Liver (tissue), 9 donors: Measurements from ENCODE around the gene HLA-DRB1. TPM values are rescaled to one million over a fixed set of nuclear protein-coding genes. Genes with fewer than 3 reads are reported as not detected.
A peak's percentile ranks its signal among the peaks of the same experiment; 100 is the strongest.

Experiments used
- DNase-seq: peaks from one replicate; pipeline ENCODE4 v3.0.0-alpha.2; 2017; ENCODE audit warnings: low spot score
- H3K27ac ChIP-seq, 2 donors: one replicate each; pipeline ENCODE4 v1.7.0; 2013; ENCODE audit warnings: inconsistent platforms in 2 of 2, low read length in 2 of 2, control low read depth in 1 of 2, low read depth in 1 of 2, mild to moderate bottlenecking in 1 of 2
- H3K27me3 ChIP-seq, 4 donors: one replicate each; pipeline versions ENCODE4 v1.6.1 to v1.7.0; 2013; ENCODE audit warnings: low read length in 3 of 4, inconsistent platforms in 1 of 4, mild to moderate bottlenecking in 1 of 4, moderate library complexity in 1 of 4; ENCODE audit not compliant: control insufficient read depth in 4 of 4, insufficient read depth in 4 of 4
- H3K36me3 ChIP-seq, 4 donors: one replicate each; pipeline versions ENCODE4 v1.6.1 to v1.7.0; 2013; ENCODE audit warnings: low read length in 3 of 4, mild to moderate bottlenecking in 3 of 4, low read depth in 1 of 4, moderate library complexity in 1 of 4; ENCODE audit not compliant: control insufficient read depth in 4 of 4, insufficient read depth in 3 of 4
- H3K4me1 ChIP-seq, 4 donors: one replicate each; pipeline versions ENCODE4 v1.6.1 to v1.7.0; 2013; ENCODE audit warnings: low read length in 3 of 4, mild to moderate bottlenecking in 3 of 4, moderate library complexity in 1 of 4; ENCODE audit not compliant: control insufficient read depth in 4 of 4, insufficient read depth in 4 of 4
- H3K4me3 ChIP-seq, 3 donors: one replicate each; pipeline versions ENCODE4 v1.6.1 to v1.7.0; 2013; ENCODE audit warnings: low read length in 3 of 3, control low read depth in 1 of 3, low read depth in 1 of 3, mild to moderate bottlenecking in 1 of 3
- H3K9ac ChIP-seq, 2 donors: one replicate each; pipeline ENCODE4 v1.7.0; 2013; ENCODE audit warnings: low read length in 2 of 2, mild to moderate bottlenecking in 2 of 2, moderate library complexity in 2 of 2, control low read depth in 1 of 2, low read depth in 1 of 2
- H3K9me3 ChIP-seq, 4 donors: one replicate each; pipeline versions ENCODE4 v1.6.1 to v1.7.0; 2013; ENCODE audit warnings: low read length in 3 of 4; ENCODE audit not compliant: control insufficient read depth in 4 of 4
- EGR1 ChIP-seq, 2 donors: IDR thresholded peaks; 2 replicates each; pipeline ENCODE4 v1.6.1; 2016 to 2018; ENCODE audit warnings: antibody characterized with exemption in 2 of 2, low read depth in 2 of 2
- FOXA1 ChIP-seq: IDR thresholded peaks from 2 replicates; pipeline ENCODE4 v1.6.1; 2016; ENCODE audit warnings: antibody characterized with exemption
- FOXA2 ChIP-seq: IDR thresholded peaks from 2 replicates; pipeline ENCODE4 v1.6.1; 2016; ENCODE audit warnings: antibody characterized with exemption
- GABPA ChIP-seq, 2 donors: IDR thresholded peaks in 1 of 2; conservative IDR thresholded peaks in 1 of 2; 2 replicates each; pipeline ENCODE4 v1.6.1; 2016; ENCODE audit warnings: antibody characterized with exemption in 2 of 2, mild to moderate bottlenecking in 1 of 2, moderate library complexity in 1 of 2
- JUND ChIP-seq, 2 donors: IDR thresholded peaks; 2 replicates each; pipeline ENCODE4 v1.6.1; 2016; ENCODE audit warnings: antibody characterized with exemption in 2 of 2
- RAD21 ChIP-seq, 2 donors: IDR thresholded peaks; 2 replicates each; pipeline ENCODE4 v1.6.1; 2016; ENCODE audit warnings: antibody characterized with exemption in 2 of 2, mild to moderate bottlenecking in 2 of 2
- RXRA ChIP-seq, 2 donors: IDR thresholded peaks; 2 replicates each; pipeline ENCODE4 v1.6.1; 2017 to 2018; ENCODE audit warnings: antibody characterized with exemption in 2 of 2, mild to moderate bottlenecking in 1 of 2
- SP1 ChIP-seq: IDR thresholded peaks from 2 replicates; pipeline ENCODE4 v1.6.1; 2018; ENCODE audit warnings: antibody characterized with exemption, mild to moderate bottlenecking
- TAF1 ChIP-seq: conservative IDR thresholded peaks from 2 replicates; pipeline ENCODE4 v1.6.1; 2016; ENCODE audit warnings: antibody characterized with exemption, mild to moderate bottlenecking
- YY1 ChIP-seq: IDR thresholded peaks from 2 replicates; pipeline ENCODE4 v1.6.1; 2016; ENCODE audit warnings: antibody characterized with exemption, mild to moderate bottlenecking
- WGBS: extraction: QIAGEN DNeasy Blood & Tissue Kit; methylation state at CpG from one replicate; pipeline ENCODE4 v1.1.7; 2013; 5-methylcytosine and 5-hydroxymethylcytosine counted together
- polyA plus RNA-seq, 2 donors: library from polyadenylated mRNA; stranded (reverse) in 1 of 2; unstranded in 1 of 2; fragments of 200-250 nt in 1 of 2; fragments of >200 nt in 1 of 2; fragmentation: Nextera tagmentation in 1 of 2; extraction: Ambion mirVana in 1 of 2; gene quantifications; one replicate each; pipeline versions ENCODE4 v1.2.1 to v1.2.3, GENCODE V29; 2013 to 2015
- total RNA-seq, 2 donors: library from RNA; depleted of rRNA; stranded (reverse); fragments of >200 nt; gene quantifications; one replicate each; pipeline ENCODE4 v1.2.3, GENCODE V29; 2014
- TF ChIP-seq, protein P1 (sequence below): IDR thresholded peaks from 2 replicates; pipeline ENCODE4 v1.6.1; 2016; ENCODE audit warnings: antibody characterized with exemption
- TF ChIP-seq, protein P2 (sequence below): IDR thresholded peaks from 2 replicates; pipeline ENCODE4 v1.6.1; 2016; ENCODE audit warnings: antibody characterized with exemption
- TF ChIP-seq, protein P3 (sequence below): IDR thresholded peaks from 2 replicates; pipeline ENCODE4 v1.6.1; 2016; ENCODE audit warnings: antibody characterized with exemption, mild to moderate bottlenecking
- TF ChIP-seq, protein P4 (sequence below): IDR thresholded peaks from 2 replicates; pipeline ENCODE4 v1.6.1; 2016; ENCODE audit warnings: antibody characterized with exemption
- donor health status: healthy.
- donor health status: healthy.
- donor health status: healthy.
- donor health status: healthy.
- donor health status: healthy.

Gene HLA-DRB1
- total RNA-seq (10 to 100 TPM; 37.0 to 46.1 TPM), polyA plus RNA-seq (10 to 100 TPM; 26.0 to 35.7 TPM)

DNA sequence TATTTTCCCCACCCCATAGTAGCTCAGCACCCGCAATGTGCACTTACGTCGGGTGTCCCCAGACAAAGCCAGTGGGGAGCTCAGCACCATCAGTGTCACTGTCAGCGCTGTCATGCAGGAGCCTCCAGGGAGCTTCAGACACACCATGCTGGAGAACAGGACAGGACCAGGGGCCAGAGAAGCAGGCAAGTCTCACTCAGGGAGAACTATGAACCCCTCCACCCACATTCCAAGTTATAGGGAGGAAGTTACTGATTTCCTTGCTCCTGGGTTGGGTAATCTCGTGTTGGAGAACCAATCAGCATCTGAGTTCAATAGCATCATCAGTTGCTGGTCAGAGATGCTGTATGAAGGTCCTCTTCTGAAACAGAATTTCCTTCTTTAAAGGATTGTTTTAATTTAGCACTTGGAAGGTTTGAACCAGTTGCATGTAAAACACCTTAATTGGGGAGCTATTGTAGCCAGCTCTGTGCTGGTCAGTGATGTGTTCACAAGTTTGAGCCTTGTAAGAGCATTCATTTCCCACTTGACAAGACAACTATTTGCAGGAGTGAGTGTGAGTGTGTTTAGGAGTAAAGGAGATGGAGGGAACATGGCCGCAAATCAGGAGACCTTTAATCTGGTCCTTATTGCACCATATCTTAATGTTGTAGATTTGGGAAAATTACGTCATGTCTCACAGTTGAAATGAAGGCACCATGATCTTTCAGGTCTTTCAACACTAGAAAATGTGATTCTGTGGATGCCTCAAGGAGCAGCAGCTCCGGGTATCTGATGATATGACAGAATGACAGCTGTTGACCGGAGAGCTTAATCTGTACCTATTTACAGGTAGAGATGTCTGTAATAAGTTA, at the start of gene HLA-DRB1:
Gene HLA-DRB1 (minus strand): TSS at position 253 of the 854 bp plus-strand sequence. CDS start 106 bp downstream, at position 147.
- Histone ChIP-seq H3K4me1 (no peaks in the 10 kb centered on the region), H3K9me3 (no peaks in the 10 kb centered on the region), H3K36me3 (no peaks in the 10 kb centered on the region), H3K4me3 (no peak within 1 kb of the TSS), H3K27me3 (no peaks in the 10 kb centered on the region), H3K9ac (peak within 1 kb of the TSS in 1 of 2 donors; percentile 59), H3K27ac (peak within 1 kb of the TSS in 1 of 2 donors; percentile 35)
- DNase-seq = no peak
- no peak for TF ChIP-seq EGR1 (IDR thresholded peaks at IDR 0.05; ENCODE audit: low read depth in 2 of 2)
- no peak for TF ChIP-seq YY1
- no peak for TF ChIP-seq GABPA (IDR thresholded peaks at IDR 0.05 in 1 of 2, conservative IDR thresholded peaks at IDR 0.05 in 1 of 2)
- TF ChIP-seq FOXA1 = no peak
- no peak for TF ChIP-seq SP1
- TF ChIP-seq RAD21 (IDR thresholded peaks at IDR 0.05) = no peak
- TF ChIP-seq, protein P1, sequence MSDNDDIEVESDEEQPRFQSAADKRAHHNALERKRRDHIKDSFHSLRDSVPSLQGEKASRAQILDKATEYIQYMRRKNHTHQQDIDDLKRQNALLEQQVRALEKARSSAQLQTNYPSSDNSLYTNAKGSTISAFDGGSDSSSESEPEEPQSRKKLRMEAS = no peak
- TF ChIP-seq, protein P2, sequence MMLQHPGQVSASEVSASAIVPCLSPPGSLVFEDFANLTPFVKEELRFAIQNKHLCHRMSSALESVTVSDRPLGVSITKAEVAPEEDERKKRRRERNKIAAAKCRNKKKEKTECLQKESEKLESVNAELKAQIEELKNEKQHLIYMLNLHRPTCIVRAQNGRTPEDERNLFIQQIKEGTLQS = no peak
- WGBS = 19% methylated on average over 9 of the region's 9 CpGs

DNA sequence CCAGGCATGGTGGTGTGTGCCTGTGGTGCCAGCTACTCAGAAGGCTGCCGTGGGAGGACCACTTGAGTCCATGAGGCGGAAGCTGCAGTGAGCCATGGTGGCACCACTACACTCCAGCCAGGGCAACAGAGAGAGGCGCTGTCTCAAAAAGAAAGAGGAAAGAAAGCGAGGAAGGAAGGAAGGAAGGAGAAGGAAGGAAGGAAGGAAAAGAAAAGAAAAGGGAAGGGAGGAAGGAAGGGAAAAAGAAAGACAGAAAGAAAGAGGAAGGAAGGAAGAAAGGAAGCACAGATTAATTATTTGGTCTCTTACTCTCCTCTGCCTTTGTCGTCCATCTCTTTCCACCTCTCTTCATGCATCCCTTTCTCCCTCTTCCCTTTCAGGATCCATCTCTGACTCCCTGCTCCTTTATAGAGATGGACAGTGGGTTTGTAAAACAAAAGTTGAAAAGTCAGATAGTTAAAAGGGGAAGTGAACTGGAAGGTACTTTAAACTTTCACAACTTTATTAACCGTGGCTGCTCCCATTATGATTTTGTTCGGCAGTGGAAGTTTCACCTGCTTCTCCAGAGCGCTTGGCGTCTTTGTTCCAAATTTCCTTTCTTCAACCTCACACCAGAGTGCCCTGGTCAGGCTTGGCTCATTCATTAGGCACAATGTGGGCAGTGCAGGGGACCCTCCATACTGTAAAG, 49.0 kb upstream of the HLA-DRB1 start:
- 68% methylated on average over 9 of the region's 9 CpGs for WGBS
- Histone ChIP-seq H3K9me3 (no peaks in the 10 kb centered on the region), H3K36me3 (no peaks in the 10 kb centered on the region), H3K9ac (no peak overlapping the region), H3K27ac (no peak overlapping the region), H3K4me3 (no peak overlapping the region), H3K4me1 (no peaks in the 10 kb centered on the region), H3K27me3 (no peaks in the 10 kb centered on the region)
- no peak for DNase-seq
- TF ChIP-seq, protein P2 = no peak
- TF ChIP-seq JUND (IDR thresholded peaks at IDR 0.05) = no peak
- TF ChIP-seq, protein P3, sequence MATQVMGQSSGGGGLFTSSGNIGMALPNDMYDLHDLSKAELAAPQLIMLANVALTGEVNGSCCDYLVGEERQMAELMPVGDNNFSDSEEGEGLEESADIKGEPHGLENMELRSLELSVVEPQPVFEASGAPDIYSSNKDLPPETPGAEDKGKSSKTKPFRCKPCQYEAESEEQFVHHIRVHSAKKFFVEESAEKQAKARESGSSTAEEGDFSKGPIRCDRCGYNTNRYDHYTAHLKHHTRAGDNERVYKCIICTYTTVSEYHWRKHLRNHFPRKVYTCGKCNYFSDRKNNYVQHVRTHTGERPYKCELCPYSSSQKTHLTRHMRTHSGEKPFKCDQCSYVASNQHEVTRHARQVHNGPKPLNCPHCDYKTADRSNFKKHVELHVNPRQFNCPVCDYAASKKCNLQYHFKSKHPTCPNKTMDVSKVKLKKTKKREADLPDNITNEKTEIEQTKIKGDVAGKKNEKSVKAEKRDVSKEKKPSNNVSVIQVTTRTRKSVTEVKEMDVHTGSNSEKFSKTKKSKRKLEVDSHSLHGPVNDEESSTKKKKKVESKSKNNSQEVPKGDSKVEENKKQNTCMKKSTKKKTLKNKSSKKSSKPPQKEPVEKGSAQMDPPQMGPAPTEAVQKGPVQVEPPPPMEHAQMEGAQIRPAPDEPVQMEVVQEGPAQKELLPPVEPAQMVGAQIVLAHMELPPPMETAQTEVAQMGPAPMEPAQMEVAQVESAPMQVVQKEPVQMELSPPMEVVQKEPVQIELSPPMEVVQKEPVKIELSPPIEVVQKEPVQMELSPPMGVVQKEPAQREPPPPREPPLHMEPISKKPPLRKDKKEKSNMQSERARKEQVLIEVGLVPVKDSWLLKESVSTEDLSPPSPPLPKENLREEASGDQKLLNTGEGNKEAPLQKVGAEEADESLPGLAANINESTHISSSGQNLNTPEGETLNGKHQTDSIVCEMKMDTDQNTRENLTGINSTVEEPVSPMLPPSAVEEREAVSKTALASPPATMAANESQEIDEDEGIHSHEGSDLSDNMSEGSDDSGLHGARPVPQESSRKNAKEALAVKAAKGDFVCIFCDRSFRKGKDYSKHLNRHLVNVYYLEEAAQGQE = no peak

DNA sequence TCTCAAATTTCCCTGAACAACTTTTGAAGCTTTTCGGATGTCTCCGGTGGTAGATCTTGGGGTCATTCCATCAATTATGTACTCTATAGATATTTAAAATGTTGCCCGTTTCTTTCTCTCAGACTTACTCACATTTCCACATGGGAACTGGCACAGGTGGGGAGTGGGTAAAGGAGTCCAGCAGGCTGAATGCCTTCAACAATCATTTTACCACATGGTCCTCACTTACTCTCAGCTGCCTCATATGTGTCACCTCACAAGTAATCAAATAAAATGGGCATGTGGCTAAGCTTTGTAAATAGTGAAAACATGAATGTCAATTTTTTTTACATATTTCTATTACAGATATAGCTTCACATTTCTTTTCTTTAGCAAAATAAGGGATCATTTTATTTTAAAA, 48.2 kb upstream of the HLA-DRB1 start:
- Histone ChIP-seq H3K9ac (no peak overlapping the region), H3K9me3 (no peaks in the 10 kb centered on the region), H3K27ac (no peak overlapping the region), H3K4me3 (no peak overlapping the region), H3K27me3 (no peaks in the 10 kb centered on the region), H3K36me3 (no peaks in the 10 kb centered on the region), H3K4me1 (no peaks in the 10 kb centered on the region)
- TF ChIP-seq, protein P4, sequence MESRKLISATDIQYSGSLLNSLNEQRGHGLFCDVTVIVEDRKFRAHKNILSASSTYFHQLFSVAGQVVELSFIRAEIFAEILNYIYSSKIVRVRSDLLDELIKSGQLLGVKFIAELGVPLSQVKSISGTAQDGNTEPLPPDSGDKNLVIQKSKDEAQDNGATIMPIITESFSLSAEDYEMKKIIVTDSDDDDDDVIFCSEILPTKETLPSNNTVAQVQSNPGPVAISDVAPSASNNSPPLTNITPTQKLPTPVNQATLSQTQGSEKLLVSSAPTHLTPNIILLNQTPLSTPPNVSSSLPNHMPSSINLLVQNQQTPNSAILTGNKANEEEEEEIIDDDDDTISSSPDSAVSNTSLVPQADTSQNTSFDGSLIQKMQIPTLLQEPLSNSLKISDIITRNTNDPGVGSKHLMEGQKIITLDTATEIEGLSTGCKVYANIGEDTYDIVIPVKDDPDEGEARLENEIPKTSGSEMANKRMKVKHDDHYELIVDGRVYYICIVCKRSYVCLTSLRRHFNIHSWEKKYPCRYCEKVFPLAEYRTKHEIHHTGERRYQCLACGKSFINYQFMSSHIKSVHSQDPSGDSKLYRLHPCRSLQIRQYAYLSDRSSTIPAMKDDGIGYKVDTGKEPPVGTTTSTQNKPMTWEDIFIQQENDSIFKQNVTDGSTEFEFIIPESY = no peak
- no peak for TF ChIP-seq RXRA (IDR thresholded peaks at IDR 0.05)
- no peak for TF ChIP-seq FOXA2
- no peak for TF ChIP-seq EGR1 (IDR thresholded peaks at IDR 0.05; ENCODE audit: low read depth in 2 of 2)
- TF ChIP-seq TAF1 = no peak
- TF ChIP-seq GABPA (IDR thresholded peaks at IDR 0.05 in 1 of 2, conservative IDR thresholded peaks at IDR 0.05 in 1 of 2) = no peak
- TF ChIP-seq YY1 = no peak
- TF ChIP-seq FOXA1 = no peak
- TF ChIP-seq, protein P3 = no peak
- TF ChIP-seq, protein P2 = no peak
- DNase-seq = no peak
- WGBS = 82% methylated on average over 3 of the region's 3 CpGs
